HK-2 (cell line): Measurements from ENCODE around the gene DUSP28.
A peak's percentile ranks its signal among the peaks of the same experiment; 100 is the strongest.

Experiments
- DNase-seq: peaks from one replicate; pipeline ENCODE4 v3.0.0-alpha.2; 2018; ENCODE audit not compliant: unreplicated experiment

Gene DUSP28

GRCh38 chr2:240599141-240599583 lies 39.0 kb downstream of the DUSP28 start:
- no peak for DNase-seq

- no peak for DNase-seq
Measured at GRCh38 chr2:240600451-240600961, 40.3 kb downstream of the DUSP28 start.

- no peak for DNase-seq
Measured at GRCh38 chr2:240601061-240601830, 41.1 kb downstream of the DUSP28 start.

- no peak for DNase-seq
Measured at GRCh38 chr2:240601831-240602160, 41.6 kb downstream of the DUSP28 start.

GRCh38 chr2:240602266-240603050 lies 42.3 kb downstream of the DUSP28 start:
- no peak for DNase-seq

GRCh38 chr2:240603081-240603835 lies 43.1 kb downstream of the DUSP28 start:
- no peak for DNase-seq

GRCh38 chr2:240603846-240604245 lies 43.7 kb downstream of the DUSP28 start:
- no peak for DNase-seq

- peak; percentile 86 for DNase-seq
Measured at GRCh38 chr2:240604291-240604938, 44.3 kb downstream of the DUSP28 start.

GRCh38 chr2:240604939-240605716 lies 45.0 kb downstream of the DUSP28 start:
- no peak for DNase-seq

GRCh38 chr2:240605867-240606743 lies 45.9 kb downstream of the DUSP28 start:
- DNase-seq, result no peak

GRCh38 chr2:240611601-240612210 lies 51.5 kb downstream of the DUSP28 start:
- no peak for DNase-seq
